ENCODE measurements around the gene AIG1.
A peak's percentile ranks its signal among the peaks of the same experiment; 100 is the strongest.
"Not testable (repeated sequence)": the region's sequence is repeated elsewhere in the genome, so short reads cannot be mapped to it uniquely, and the experiment has no call there.

AIG1 gene

GRCh38 chr6:143167224-143167623, 106.5 kb downstream of the AIG1 start:
- no peak for DNase-seq

GRCh38 chr6:143168396-143168816, 107.7 kb downstream of the AIG1 start:
- not testable (repeated sequence) for DNase-seq

GRCh38 chr6:143169440-143169839, 108.8 kb downstream of the AIG1 start:
- no peak for DNase-seq

- no peak for DNase-seq
Measured at GRCh38 chr6:143174516-143174915, 113.8 kb downstream of the AIG1 start.

- no peak for DNase-seq
Measured at GRCh38 chr6:143174951-143175350, 114.3 kb downstream of the AIG1 start.

- DNase-seq, result no peak
Measured at GRCh38 chr6:143176090-143177021, 115.7 kb downstream of the AIG1 start.

- no peak for DNase-seq
Measured at GRCh38 chr6:143177706-143178105, 117.0 kb downstream of the AIG1 start.

- DNase-seq, result no peak
Measured at GRCh38 chr6:143179096-143179495, 118.4 kb downstream of the AIG1 start.

GRCh38 chr6:143179901-143180612, 119.4 kb downstream of the AIG1 start:
- peak; percentile 6 for DNase-seq

GRCh38 chr6:143180826-143181225, 120.1 kb downstream of the AIG1 start:
- no peak for DNase-seq

- no peak for DNase-seq
Measured at GRCh38 chr6:143183666-143184065, 123.0 kb downstream of the AIG1 start.

- no peak for DNase-seq
Measured at GRCh38 chr6:143185288-143185687, 124.6 kb downstream of the AIG1 start.

- no peak for DNase-seq
Measured at GRCh38 chr6:143187238-143187923, 126.7 kb downstream of the AIG1 start.

GRCh38 chr6:143188292-143188691, 127.6 kb downstream of the AIG1 start:
- DNase-seq, result no peak

- DNase-seq, result no peak
Measured at GRCh38 chr6:143191361-143191760, 130.7 kb downstream of the AIG1 start.

GRCh38 chr6:143192766-143193165, 132.1 kb downstream of the AIG1 start:
- DNase-seq, result no peak

- DNase-seq, result no peak
Measured at GRCh38 chr6:143193571-143194094, 132.9 kb downstream of the AIG1 start.

- DNase-seq, result no peak
Measured at GRCh38 chr6:143194095-143194589, 133.5 kb downstream of the AIG1 start.

GRCh38 chr6:143195349-143195845, 134.7 kb downstream of the AIG1 start:
- no peak for DNase-seq

GRCh38 chr6:143196525-143197225, 136.0 kb downstream of the AIG1 start:
- DNase-seq, result no peak

GRCh38 chr6:143197377-143197776, 136.7 kb downstream of the AIG1 start:
- no peak for DNase-seq

GRCh38 chr6:143198312-143198711, 137.6 kb downstream of the AIG1 start:
- no peak for DNase-seq
